T47D (cell line): Measurements from ENCODE around the gene ZBTB42.

ENCODE experiments used
- DNase-seq, 2 experiments: peaks; one replicate each; pipeline versions ENCODE4 v3.0.0 to v3.0.0-alpha.2; 2011 to 2012; ENCODE audit warnings: low read depth in 1 of 2, low spot score in 1 of 2
- JUND ChIP-seq: IDR thresholded peaks from 2 replicates; pipeline ENCODE4 v1.6.1; 2012; ENCODE audit warnings: low read depth
- in situ Hi-C: cut with HindIII; loops from 2 replicates; pipeline ENCODE4 v1.10.0; 2016; ENCODE audit warnings: low sequenced_read_pairs, low pct_unique_long_range_greater_than_20kb

Gene ZBTB42

GRCh38 chr14:104772707-104773504 lies 28.0 kb upstream of the ZBTB42 start:
- no peak for TF ChIP-seq JUND
- in situ Hi-C loops, result no loop called here
- no peak for DNase-seq

GRCh38 chr14:104773505-104774452 lies 27.1 kb upstream of the ZBTB42 start:
- TF ChIP-seq JUND, result no peak
- in situ Hi-C loops, result no loop called here
- no peak for DNase-seq

- DNase-seq, result peak; percentile 82 to 91
- TF ChIP-seq JUND, result no peak
- in situ Hi-C loops, result no loop called here
Measured at GRCh38 chr14:104774453-104775072, 26.3 kb upstream of the ZBTB42 start.

GRCh38 chr14:104775073-104775489 lies 25.8 kb upstream of the ZBTB42 start:
- in situ Hi-C loops, result no loop called here
- no peak for TF ChIP-seq JUND

GRCh38 chr14:104776481-104776880 lies 24.4 kb upstream of the ZBTB42 start:
- in situ Hi-C loops, result no loop called here
- no peak for DNase-seq
- TF ChIP-seq JUND, result no peak

More at GRCh38 chr14:104775073-104775489, 25.8 kb upstream of the ZBTB42 start:
- DNase-seq, result no peak

- in situ Hi-C loops, result no loop called here
- TF ChIP-seq JUND, result no peak
Measured at GRCh38 chr14:104776961-104777807, 23.7 kb upstream of the ZBTB42 start.

GRCh38 chr14:104777808-104778249 lies 23.1 kb upstream of the ZBTB42 start:
- in situ Hi-C loops, result no loop called here
- TF ChIP-seq JUND, result no peak
- no peak for DNase-seq

More at GRCh38 chr14:104776961-104777807, 23.7 kb upstream of the ZBTB42 start:
- no peak for DNase-seq

- no peak for TF ChIP-seq JUND
- DNase-seq, result no peak
- in situ Hi-C loops, result no loop called here
Measured at GRCh38 chr14:104778694-104779331, 22.1 kb upstream of the ZBTB42 start.

- in situ Hi-C loops, result no loop called here
- DNase-seq, result no peak
- TF ChIP-seq JUND, result no peak
Measured at GRCh38 chr14:104779776-104780512, 21.0 kb upstream of the ZBTB42 start.

GRCh38 chr14:104780513-104781030 lies 20.3 kb upstream of the ZBTB42 start:
- in situ Hi-C loops, result no loop called here
- DNase-seq, result no peak
- no peak for TF ChIP-seq JUND
